GM12891 (cell line): ENCODE measurements around the gene NEUROG2.
"Not testable (repeated sequence)": the region's sequence is repeated elsewhere in the genome, so short reads cannot be mapped to it uniquely, and the experiment has no call there.

ENCODE experiments used
- DNase-seq: peaks from one replicate; pipeline ENCODE4 v3.0.0; 2011; ENCODE audit warnings: low spot score; ENCODE audit not compliant: insufficient read length
- FAIRE-seq: peaks from 2 replicates; lab custom pipeline; 2011; peaks lifted over from hg19 to GRCh38; lab: Jason Lieb, UNC
- PAX5 ChIP-seq: IDR thresholded peaks from 2 replicates; pipeline ENCODE4 v1.6.1; 2011; ENCODE audit warnings: low read length, moderate library complexity, mild to moderate bottlenecking; ENCODE audit not compliant: insufficient read depth, severe bottlenecking
- POLR2A ChIP-seq: IDR thresholded peaks from 2 replicates; pipeline ENCODE4 v1.6.1; 2011; ENCODE audit warnings: low read depth, low read length, control low read depth
- POLR2AphosphoS5 ChIP-seq: IDR thresholded peaks from 2 replicates; pipeline ENCODE4 v1.6.1; 2011; ENCODE audit warnings: low read depth, low read length, control low read depth
- POU2F2 ChIP-seq: IDR thresholded peaks from 2 replicates; pipeline ENCODE4 v1.6.1; 2011; ENCODE audit warnings: low read depth, mild to moderate bottlenecking, control low read depth, low read length, moderate library complexity
- SPI1 ChIP-seq: IDR thresholded peaks from 2 replicates; pipeline ENCODE4 v1.6.1; 2011; ENCODE audit warnings: low read depth, low read length, control low read depth
- TAF1 ChIP-seq: IDR thresholded peaks from 2 replicates; pipeline ENCODE4 v1.6.1; 2011; ENCODE audit warnings: low read depth, low read length, control low read depth

NEUROG2 gene

GRCh38 chr4:112546476-112546875 is 30.5 kb upstream of the NEUROG2 start:
- FAIRE-seq (no peak), DNase-seq (no peak)
- no peak for TF ChIP-seq SPI1
- TF ChIP-seq POLR2A = no peak
- no peak for TF ChIP-seq PAX5
- no peak for TF ChIP-seq TAF1
- TF ChIP-seq POU2F2 = no peak

DNA sequence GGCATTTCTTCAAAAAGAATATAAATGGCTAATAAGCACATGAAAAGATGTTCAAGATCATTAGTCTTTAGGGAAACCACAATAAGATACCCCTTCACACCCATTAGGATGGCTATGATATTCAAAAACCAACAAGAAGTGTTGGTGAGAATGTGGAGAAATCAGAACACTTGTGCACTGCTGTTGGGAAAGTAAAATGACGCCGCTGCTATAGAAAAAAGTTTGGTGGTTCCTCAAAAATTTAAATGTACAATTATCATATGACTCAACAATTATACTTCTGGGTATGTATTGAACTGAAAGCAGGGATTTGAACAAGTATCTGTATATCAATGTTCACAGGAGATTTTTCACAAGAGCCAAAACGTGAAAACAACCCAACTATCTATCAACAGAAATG is 29.4 kb upstream of the NEUROG2 start:
- TF ChIP-seq POLR2A = no peak
- TF ChIP-seq POLR2AphosphoS5 = no peak
- no peak for TF ChIP-seq TAF1
- DNase-seq (no peak), FAIRE-seq (no peak)

DNA sequence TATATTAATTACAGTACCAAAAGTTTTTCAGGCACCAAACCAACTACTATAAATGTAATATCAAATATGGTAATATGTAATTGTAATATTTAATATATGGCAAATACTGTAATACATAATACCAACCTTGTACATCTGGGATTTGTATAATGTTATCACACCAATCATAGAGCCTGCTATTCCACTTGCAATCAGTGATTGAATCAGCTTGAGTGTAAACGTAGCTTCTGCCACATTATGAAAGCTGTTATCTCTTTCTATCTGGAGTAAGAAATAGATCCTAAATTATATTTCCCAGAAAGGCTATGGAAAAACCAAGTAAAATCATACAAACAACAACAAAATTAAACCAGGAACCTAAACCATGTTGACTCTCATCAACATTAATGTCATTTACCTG is 24.7 kb upstream of the NEUROG2 start:
- FAIRE-seq (no peak), DNase-seq (no peak)
- TF ChIP-seq POLR2A (no peak), TAF1 (no peak), POLR2AphosphoS5 (no peak), PAX5 (no peak), POU2F2 (no peak), SPI1 (no peak)

- no peak for DNase-seq
- TF ChIP-seq POLR2A (no peak), SPI1 (no peak), TAF1 (no peak), POU2F2 (no peak), POLR2AphosphoS5 (no peak), PAX5 (no peak)
- no peak for FAIRE-seq
Measured at GRCh38 chr4:112536123-112536522, 20.1 kb upstream of the NEUROG2 start.

DNA sequence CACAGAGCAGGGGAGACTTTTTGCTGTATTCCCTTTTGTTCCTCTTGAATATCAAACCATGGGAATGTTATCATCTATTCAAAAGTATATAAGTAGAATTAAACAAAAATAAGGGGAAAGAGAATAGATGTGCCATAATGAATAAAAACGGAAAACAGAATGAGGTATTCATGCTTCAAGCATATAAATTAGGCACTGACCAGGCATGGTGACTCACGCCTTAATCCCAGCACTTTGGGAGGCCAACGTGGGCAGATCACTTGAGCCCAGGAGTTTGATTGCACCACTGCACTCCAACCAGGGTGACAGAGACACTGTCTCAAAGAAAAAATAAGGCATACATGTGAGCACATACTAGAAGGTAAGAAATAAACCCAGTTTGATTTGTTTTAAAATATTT is 16.3 kb upstream of the NEUROG2 start:
- DNase-seq = no peak
- TF ChIP-seq POLR2AphosphoS5 (no peak), POLR2A (no peak), PAX5 (no peak), POU2F2 (no peak), SPI1 (no peak), TAF1 (no peak)
- no peak for FAIRE-seq

GRCh38 chr4:112531146-112531545 is 15.2 kb upstream of the NEUROG2 start:
- no peak for DNase-seq
- no peak for TF ChIP-seq PAX5
- TF ChIP-seq POU2F2 = no peak
- no peak for TF ChIP-seq TAF1
- no peak for TF ChIP-seq SPI1
- no peak for TF ChIP-seq POLR2A
- no peak for FAIRE-seq

GRCh38 chr4:112526061-112526460 is 10.1 kb upstream of the NEUROG2 start:
- FAIRE-seq = no peak
- no peak for DNase-seq
- no peak for TF ChIP-seq TAF1
- no peak for TF ChIP-seq POLR2AphosphoS5
- TF ChIP-seq PAX5 = no peak
- no peak for TF ChIP-seq POU2F2
- no peak for TF ChIP-seq SPI1
- TF ChIP-seq POLR2A = no peak

GRCh38 chr4:112523764-112524505 is 8.0 kb upstream of the NEUROG2 start:
- DNase-seq (peak; percentile 62), FAIRE-seq (peak; percentile 97)
- TF ChIP-seq SPI1 = no peak
- TF ChIP-seq POLR2A = no peak
- TF ChIP-seq POU2F2 = no peak
- no peak for TF ChIP-seq PAX5
- no peak for TF ChIP-seq POLR2AphosphoS5
- no peak for TF ChIP-seq TAF1

DNA sequence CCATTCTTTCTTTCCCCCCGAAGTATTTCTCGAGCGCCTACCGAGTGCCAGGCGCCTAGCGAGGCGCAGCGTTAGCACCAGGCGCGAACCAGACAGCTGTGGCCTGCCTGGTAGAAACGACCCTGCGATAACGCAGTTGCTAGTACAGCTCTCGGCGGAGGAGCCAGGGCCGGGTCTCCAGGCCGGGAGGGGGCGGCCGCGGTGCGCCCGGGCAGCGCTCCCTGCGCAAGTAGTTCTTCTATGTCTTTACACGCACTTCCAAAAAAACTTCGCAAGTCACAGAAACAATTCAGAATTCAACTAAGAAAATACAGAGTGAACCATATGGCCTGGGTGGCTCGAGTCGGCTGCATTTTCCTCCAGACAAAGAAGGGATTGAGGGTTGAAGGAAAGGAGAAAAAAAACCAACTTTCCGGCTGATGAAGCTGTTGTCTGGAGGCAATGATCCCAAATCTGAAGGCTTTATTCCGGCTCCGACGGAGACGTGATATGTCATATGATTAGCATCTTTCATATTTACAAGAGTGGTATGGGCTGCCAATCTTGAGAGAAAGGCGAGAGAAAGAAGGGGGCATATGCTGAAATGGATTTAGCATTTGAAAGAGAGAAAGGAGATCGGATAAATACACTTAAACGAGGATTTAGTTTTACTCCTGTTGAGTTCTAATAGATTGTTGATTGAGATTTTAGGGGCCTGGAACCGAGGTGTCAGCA is 7.2 kb upstream of the NEUROG2 start:
- FAIRE-seq (peak; percentile 60), DNase-seq (no peak)

GRCh38 chr4:112522431-112522830 is 6.5 kb upstream of the NEUROG2 start:
- not testable (repeated sequence) for FAIRE-seq, DNase-seq

More for the DNA sequence above, 7.2 kb upstream of the NEUROG2 start:
- TF ChIP-seq TAF1 (no peak), POU2F2 (no peak), POLR2A (no peak), SPI1 (no peak), POLR2AphosphoS5 (no peak), PAX5 (no peak)
